ENCODE measurements around the gene HTT.

DNA sequence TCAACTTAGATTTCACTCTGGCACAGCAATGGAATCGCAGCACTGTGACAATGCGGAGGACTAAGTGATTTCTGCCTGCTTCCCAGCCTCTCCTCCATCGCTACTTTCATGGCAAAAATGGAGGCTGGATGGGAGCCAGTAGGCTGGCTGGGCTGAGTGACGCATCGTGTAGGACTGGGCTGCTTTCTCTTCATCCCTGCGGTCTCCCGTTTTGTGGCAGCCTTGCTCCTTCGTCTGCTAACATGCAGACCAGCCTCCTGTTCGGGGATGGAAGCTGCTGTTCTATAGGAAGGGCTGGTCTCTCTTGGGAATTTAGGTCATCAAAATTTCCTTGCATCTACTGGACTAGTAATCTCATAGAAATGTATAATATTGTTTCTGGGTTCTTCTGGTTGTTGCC is 202.5 kb downstream of the HTT start:
- TF ChIP-seq, protein P1, sequence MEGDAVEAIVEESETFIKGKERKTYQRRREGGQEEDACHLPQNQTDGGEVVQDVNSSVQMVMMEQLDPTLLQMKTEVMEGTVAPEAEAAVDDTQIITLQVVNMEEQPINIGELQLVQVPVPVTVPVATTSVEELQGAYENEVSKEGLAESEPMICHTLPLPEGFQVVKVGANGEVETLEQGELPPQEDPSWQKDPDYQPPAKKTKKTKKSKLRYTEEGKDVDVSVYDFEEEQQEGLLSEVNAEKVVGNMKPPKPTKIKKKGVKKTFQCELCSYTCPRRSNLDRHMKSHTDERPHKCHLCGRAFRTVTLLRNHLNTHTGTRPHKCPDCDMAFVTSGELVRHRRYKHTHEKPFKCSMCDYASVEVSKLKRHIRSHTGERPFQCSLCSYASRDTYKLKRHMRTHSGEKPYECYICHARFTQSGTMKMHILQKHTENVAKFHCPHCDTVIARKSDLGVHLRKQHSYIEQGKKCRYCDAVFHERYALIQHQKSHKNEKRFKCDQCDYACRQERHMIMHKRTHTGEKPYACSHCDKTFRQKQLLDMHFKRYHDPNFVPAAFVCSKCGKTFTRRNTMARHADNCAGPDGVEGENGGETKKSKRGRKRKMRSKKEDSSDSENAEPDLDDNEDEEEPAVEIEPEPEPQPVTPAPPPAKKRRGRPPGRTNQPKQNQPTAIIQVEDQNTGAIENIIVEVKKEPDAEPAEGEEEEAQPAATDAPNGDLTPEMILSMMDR (IDR thresholded peaks at IDR 0.05; ENCODE audit: control extremely low read depth in 1 of 3, insufficient read depth in 1 of 3, low read depth in 1 of 3, low read length in 3 of 3): no peak
- TF ChIP-seq RAD21 (IDR thresholded peaks at IDR 0.05 in 1 of 2, conservative IDR thresholded peaks at IDR 0.05 in 1 of 2; ENCODE audit: low read depth in 2 of 2, low read length in 2 of 2): no peak
- TF ChIP-seq SIX5 (IDR thresholded peaks at IDR 0.05; ENCODE audit: low read depth, low read length): no peak
- no peak for TF ChIP-seq SRF (IDR thresholded peaks at IDR 0.05; ENCODE audit: low read depth, low read length)
- no peak for TF ChIP-seq BCL11A (IDR thresholded peaks at IDR 0.05; ENCODE audit: low read depth in 2 of 2, low read length in 2 of 2)
- no peak for TF ChIP-seq KDM5A (IDR thresholded peaks at IDR 0.05; ENCODE audit: low read length)
- TF ChIP-seq JUN (IDR thresholded peaks at IDR 0.05; ENCODE audit: low read depth, low read length): no peak
- TF ChIP-seq POLR2AphosphoS5 (IDR thresholded peaks at IDR 0.05; ENCODE audit: low read depth, low read length): no peak
- TF ChIP-seq EP300 (IDR thresholded peaks at IDR 0.05; ENCODE audit: borderline replicate concordance in 1 of 2, low read depth in 2 of 2, low read length in 2 of 2): no peak
